Measurements from ENCODE around the gene ABLIM1.

ABLIM1 gene

GRCh38 chr10:114384601-114385000 lies 273.5 kb downstream of the ABLIM1 start:
- Histone ChIP-seq H3K4me3 (ENCODE audit: low read depth, low read length) (no peak overlapping the region), H3K9me3 (ENCODE audit: severe bottlenecking) (no peaks in the 10 kb centered on the region), H3K36me3 (no peaks in the 10 kb centered on the region), H3K27ac (no peak overlapping the region), H3K27me3 (ENCODE audit: insufficient read depth, low read depth, severe bottlenecking) (peaks cover 9% of the 10 kb centered on the region)
- DNase-seq, result no peak
- TF ChIP-seq, protein P1, sequence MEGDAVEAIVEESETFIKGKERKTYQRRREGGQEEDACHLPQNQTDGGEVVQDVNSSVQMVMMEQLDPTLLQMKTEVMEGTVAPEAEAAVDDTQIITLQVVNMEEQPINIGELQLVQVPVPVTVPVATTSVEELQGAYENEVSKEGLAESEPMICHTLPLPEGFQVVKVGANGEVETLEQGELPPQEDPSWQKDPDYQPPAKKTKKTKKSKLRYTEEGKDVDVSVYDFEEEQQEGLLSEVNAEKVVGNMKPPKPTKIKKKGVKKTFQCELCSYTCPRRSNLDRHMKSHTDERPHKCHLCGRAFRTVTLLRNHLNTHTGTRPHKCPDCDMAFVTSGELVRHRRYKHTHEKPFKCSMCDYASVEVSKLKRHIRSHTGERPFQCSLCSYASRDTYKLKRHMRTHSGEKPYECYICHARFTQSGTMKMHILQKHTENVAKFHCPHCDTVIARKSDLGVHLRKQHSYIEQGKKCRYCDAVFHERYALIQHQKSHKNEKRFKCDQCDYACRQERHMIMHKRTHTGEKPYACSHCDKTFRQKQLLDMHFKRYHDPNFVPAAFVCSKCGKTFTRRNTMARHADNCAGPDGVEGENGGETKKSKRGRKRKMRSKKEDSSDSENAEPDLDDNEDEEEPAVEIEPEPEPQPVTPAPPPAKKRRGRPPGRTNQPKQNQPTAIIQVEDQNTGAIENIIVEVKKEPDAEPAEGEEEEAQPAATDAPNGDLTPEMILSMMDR (IDR thresholded peaks at IDR 0.05; ENCODE audit: low read depth, low read length), result no peak

GRCh38 chr10:114384181-114384580 lies 273.9 kb downstream of the ABLIM1 start:
- Histone ChIP-seq H3K27ac (no peak overlapping the region), H3K4me3 (ENCODE audit: low read depth, low read length) (no peak overlapping the region), H3K36me3 (no peaks in the 10 kb centered on the region), H3K27me3 (ENCODE audit: insufficient read depth, low read depth, severe bottlenecking) (peaks cover 9% of the 10 kb centered on the region), H3K9me3 (ENCODE audit: severe bottlenecking) (no peaks in the 10 kb centered on the region)
- TF ChIP-seq, protein P1 (IDR thresholded peaks at IDR 0.05; ENCODE audit: low read depth, low read length), result no peak
- DNase-seq, result no peak
